GM13976 (cell line): Measurements from ENCODE around the gene CFAP100.

Source experiments
- DNase-seq: peaks from one replicate; pipeline ENCODE4 v3.0.0; 2012; ENCODE audit warnings: low spot score
- in situ Hi-C: fragments of 300-500 bp; cut with MboI; formaldehyde crosslinking; loops from one replicate; pipeline ENCODE4 v1.12.0; 2022; ENCODE audit warnings: low sequenced_read_pairs, mixed read lengths, inconsistent platforms; ENCODE audit not compliant: unreplicated experiment
- TF ChIP-seq, protein P1 (sequence below): IDR thresholded peaks from 2 replicates; pipeline ENCODE4 v1.5.1; 2012; ENCODE audit warnings: borderline replicate concordance, mild to moderate bottlenecking; ENCODE audit not compliant: insufficient read depth; ENCODE audit errors: extremely low read depth, missing control alignments, control extremely low read depth

CFAP100 gene

DNA sequence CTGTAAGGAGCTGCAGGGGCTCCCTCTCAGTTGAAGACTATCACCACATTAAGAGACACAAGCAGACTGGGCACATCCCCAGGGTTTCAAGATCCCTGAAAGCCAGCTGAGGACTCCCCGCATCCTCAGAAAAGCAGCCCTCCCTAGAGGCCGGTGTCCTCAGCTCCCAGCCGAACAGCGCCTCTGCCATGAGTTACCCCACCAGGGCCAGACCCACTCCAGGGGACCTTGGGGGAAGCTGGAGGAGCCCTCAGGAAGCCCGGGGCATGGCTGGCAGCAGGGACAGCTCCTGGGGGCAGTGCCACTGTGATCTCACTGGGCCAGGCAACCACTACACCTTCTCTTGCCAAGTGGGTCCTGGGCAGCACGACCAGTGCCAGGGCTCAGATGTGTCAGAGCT is 45.6 kb upstream of the CFAP100 start:
- TF ChIP-seq, protein P1, sequence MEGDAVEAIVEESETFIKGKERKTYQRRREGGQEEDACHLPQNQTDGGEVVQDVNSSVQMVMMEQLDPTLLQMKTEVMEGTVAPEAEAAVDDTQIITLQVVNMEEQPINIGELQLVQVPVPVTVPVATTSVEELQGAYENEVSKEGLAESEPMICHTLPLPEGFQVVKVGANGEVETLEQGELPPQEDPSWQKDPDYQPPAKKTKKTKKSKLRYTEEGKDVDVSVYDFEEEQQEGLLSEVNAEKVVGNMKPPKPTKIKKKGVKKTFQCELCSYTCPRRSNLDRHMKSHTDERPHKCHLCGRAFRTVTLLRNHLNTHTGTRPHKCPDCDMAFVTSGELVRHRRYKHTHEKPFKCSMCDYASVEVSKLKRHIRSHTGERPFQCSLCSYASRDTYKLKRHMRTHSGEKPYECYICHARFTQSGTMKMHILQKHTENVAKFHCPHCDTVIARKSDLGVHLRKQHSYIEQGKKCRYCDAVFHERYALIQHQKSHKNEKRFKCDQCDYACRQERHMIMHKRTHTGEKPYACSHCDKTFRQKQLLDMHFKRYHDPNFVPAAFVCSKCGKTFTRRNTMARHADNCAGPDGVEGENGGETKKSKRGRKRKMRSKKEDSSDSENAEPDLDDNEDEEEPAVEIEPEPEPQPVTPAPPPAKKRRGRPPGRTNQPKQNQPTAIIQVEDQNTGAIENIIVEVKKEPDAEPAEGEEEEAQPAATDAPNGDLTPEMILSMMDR, result no peak
- in situ Hi-C loops, result no loop called here
- DNase-seq, result no peak

DNA sequence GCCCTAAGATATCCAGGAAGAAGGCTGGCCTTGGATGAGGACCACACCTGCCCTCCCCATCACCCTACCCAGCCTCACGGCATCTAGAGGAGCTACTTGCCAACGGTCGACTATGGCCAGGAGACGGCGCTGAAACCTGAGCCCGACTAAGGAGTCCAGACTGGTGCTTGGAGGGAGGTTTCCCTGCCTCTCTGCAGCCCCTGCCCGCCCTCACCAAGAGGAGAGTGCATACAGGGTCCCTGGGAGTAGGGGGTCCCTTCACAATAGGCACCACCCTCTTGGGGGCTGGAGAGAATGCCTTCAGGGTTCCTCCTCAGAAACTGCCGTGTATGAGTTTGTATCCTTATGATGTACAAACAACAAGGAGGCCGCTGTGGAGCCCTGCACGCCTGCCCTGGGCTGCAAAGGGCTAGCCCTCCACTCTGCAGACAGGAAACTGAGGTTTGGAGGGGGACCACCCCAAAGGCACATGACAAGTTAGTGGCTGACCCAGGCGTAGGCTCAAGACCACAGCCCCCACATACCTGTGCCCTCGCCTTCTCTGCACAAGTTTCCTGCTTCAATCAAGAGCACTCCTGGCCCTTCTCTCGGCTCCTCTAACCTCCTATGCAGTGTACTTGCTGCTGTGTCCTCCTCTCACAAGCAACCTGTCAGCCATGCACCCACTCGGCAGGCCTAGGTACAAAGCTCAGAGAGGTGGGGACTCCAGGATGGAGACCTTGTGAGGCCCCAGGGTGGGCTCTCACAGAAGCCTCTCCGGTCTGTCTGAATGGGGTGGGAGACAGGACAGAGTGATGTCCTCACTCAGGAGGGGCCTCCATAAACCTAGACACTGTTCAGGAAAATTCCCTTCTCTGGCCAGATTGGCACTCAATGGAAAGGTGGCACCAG is 44.9 kb upstream of the CFAP100 start:
- TF ChIP-seq, protein P1, result no peak
- no peak for DNase-seq
- in situ Hi-C loops, result no loop called here

DNA sequence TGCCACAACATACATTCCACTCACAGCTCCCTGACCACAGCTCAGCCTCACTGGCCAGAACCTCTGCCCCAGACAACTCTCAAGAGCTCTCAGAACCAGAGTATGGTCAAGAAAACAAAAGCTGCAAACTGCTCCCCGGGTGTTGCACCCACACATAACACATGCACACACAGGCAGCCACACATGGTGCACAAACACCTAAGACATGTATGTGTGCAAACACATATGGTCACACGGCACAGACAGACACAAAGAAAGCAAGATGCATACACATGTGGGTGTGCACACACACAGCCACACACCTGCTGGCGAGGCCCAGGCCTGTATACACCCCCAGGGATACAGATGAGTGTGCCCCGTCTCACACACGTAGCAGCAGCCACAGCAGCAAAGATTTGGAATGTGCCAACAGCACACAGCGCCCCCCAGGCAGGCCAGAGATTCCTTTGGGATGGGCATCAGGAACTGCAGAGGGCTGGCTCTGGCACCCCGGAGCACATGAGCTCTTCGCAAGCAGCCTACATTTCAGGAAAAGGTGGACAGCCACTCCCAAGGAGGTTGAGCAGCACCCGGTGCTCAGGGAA is 44.1 kb upstream of the CFAP100 start:
- TF ChIP-seq, protein P1, result no peak
- no peak for DNase-seq
- in situ Hi-C loops, result no loop called here

DNA sequence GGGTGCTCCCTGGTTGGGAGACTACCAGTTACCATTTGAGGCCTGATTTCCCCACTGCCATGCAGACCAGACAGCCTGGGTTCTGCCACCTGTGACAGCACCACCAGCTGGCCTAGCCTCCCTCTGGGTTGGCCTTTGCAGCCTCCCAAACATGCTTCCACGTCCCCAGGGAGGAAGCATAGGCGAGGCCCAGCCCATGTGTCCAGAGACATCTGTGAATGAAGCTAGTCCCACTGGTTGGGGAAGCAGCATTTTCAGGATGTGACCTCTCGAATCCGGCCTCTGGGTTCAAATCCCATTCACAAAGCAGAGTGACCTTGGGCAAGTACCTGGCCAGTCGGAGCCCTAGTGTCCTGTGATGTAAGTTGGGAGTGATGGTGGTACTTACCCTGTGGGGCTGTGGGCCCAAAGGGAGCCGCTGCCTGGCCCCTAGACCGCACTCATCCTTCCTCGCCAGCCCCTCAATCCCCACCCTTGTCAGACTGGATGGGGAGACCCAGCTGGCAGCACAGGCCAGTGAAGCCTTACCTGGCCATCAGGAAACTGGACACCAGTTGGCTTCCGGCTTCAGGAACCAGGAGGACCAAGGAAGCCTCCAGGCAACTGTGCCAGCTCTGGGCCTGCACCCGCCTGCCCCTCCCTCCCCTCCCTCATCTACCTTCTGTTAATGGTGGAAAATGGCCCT is 43.5 kb upstream of the CFAP100 start:
- TF ChIP-seq, protein P1, result no peak
- no peak for DNase-seq
- in situ Hi-C loops, result no loop called here

DNA sequence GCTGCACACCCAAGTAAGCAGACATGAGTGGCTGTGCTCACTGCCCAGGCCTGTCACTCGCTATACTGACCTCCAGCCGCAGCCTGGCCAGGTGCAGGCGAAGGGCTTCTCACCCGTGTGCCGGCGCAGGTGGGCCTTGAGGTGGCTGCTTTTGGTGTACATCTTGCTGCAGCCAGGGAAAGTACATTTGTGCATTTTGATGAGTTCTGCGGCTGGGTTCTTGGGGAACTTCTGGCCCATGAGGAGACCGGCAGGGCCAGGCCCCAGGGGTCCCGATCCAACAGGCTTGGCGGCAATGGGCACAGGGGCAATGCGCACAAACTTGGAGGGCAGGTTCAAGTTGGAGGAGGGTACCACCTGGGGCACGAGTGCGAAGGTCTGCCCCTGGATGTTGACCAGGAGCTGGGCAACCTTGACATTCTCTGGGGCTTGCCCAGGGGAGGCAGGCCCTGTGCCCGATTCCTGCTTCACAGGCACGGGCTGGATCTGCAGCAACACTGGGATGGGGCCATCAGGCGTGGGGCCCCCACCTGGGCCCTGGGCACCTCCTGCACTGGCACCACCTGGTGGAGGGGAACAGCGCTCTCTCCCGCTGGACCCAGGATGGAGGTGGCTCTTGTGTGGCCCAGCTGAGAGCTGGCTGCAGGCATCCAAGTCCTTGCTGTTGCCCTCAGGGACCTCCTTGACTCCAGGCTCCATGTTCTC is 42.8 kb upstream of the CFAP100 start:
- no peak for DNase-seq
- TF ChIP-seq, protein P1, result no peak
- in situ Hi-C loops, result no loop called here
